Right lobe of liver (tissue), 4 donors: ENCODE data around the gene OXTR.

Source experiments
- CTCF ChIP-seq, 4 donors: fragments of 200-600 bp in 3 of 4; fragments of 450-650 bp in 1 of 4; IDR thresholded peaks; one replicate each; pipeline versions ENCODE4 v1.5.1 to v1.8.0; 2016 to 2022; ENCODE audit warnings: antibody characterized with exemption in 4 of 4, mild to moderate bottlenecking in 2 of 4
- POLR2A ChIP-seq: fragments of 450-650 bp; IDR thresholded peaks from one replicate; pipeline ENCODE4 v1.6.1; 2017; ENCODE audit warnings: antibody characterized with exemption, mild to moderate bottlenecking
- donor health status: DM: no; HTN: no; CAD: no.
- donor health status: DM: no; HTN: no; CAD: no.
- donor health status: DM: no; HTN: yes; CAD: no.

GRCh38 chr3:8776406-8776805 is 7.0 kb upstream of the OXTR start:
- TF ChIP-seq CTCF (IDR thresholded peaks at IDR 0.05) (no peak), POLR2A (no peak)
